Breast epithelium (tissue), 4 donors: ENCODE results near the gene EPHB2. TPM values are rescaled to one million over a fixed set of nuclear protein-coding genes. Genes with fewer than 3 reads are reported as not detected.

Experiments
- DNase-seq, 2 donors: peaks; one replicate each; pipeline ENCODE4 v3.0.0-alpha.2; 2019; ENCODE audit warnings: low spot score in 2 of 2
- H3K27ac ChIP-seq, 2 donors: fragments of 200-600 bp; sonication (generic) in 1 of 2; one replicate each; pipeline ENCODE4 v1.5.1; 2016 to 2019; ENCODE audit warnings: mild to moderate bottlenecking in 1 of 2
- H3K27me3 ChIP-seq, 2 donors: fragments of 200-600 bp; sonication (generic) in 1 of 2; one replicate each; pipeline versions ENCODE4 v1.5.1 to v1.6.0; 2017 to 2019; ENCODE audit warnings: control low read depth in 1 of 2, mild to moderate bottlenecking in 1 of 2
- H3K36me3 ChIP-seq: fragments of 200-600 bp; one replicate; pipeline ENCODE4 v1.5.1; 2019
- H3K4me1 ChIP-seq, 2 donors: fragments of 200-600 bp; sonication (generic); one replicate each; pipeline ENCODE4 v1.5.1; 2016 to 2019; ENCODE audit warnings: control low read depth in 1 of 2
- H3K4me3 ChIP-seq, 3 donors: fragments of 200-600 bp; sonication (generic); 1 replicate in 2 of 3; 2 replicates in 1 of 3; pipeline ENCODE4 v1.5.1; 2016 to 2019; ENCODE audit warnings: mild to moderate bottlenecking in 3 of 3, moderate library complexity in 2 of 3
- H3K9me3 ChIP-seq, 2 donors: fragments of 200-600 bp; sonication (generic) in 1 of 2; one replicate each; pipeline ENCODE4 v1.5.1; 2016 to 2019; ENCODE audit warnings: control low read depth in 1 of 2
- CTCF ChIP-seq, 3 donors: fragments of 450-650 bp; IDR thresholded peaks; one replicate each; pipeline ENCODE4 v1.5.1; 2016 to 2017; ENCODE audit warnings: antibody characterized with exemption in 3 of 3, mild to moderate bottlenecking in 3 of 3, moderate library complexity in 3 of 3
- POLR2A ChIP-seq: fragments of 450-650 bp; IDR thresholded peaks from one replicate; pipeline ENCODE4 v1.6.1; 2016; ENCODE audit warnings: antibody characterized with exemption, mild to moderate bottlenecking, moderate library complexity
- POLR2AphosphoS5 ChIP-seq, 3 donors: sonication (generic); formaldehyde crosslinking; IDR thresholded peaks; one replicate each; pipeline ENCODE4 v1.6.1; 2017; ENCODE audit warnings: antibody characterized with exemption in 3 of 3
- intact Hi-C: fragments of 100-400 bp; cut with DNase I; formaldehyde crosslinking; loops from one replicate; pipeline ENCODE4 v1.15.1; 2023; ENCODE audit warnings: low total_unique reads
- total RNA-seq, 3 donors: library from RNA; depleted of rRNA; stranded (reverse); fragments of >200 nt; gene quantifications; one replicate each; pipeline ENCODE4 v1.1.0, GENCODE V29; 2016

EPHB2 gene
- total RNA-seq, 3 donors from 2014 or later = 1.3 to 4.6 (median 1.5) TPM

GRCh38 chr1:22761821-22762220, 51.2 kb downstream of the EPHB2 start:
- TF ChIP-seq POLR2AphosphoS5 (IDR thresholded peaks at IDR 0.05) (no peak), CTCF (IDR thresholded peaks at IDR 0.05) (no peak), POLR2A (no peak)
- H3K36me3 ChIP-seq = no peaks in the 10 kb centered on the region
- DNase-seq = no peak
- H3K4me3 ChIP-seq = no peak overlapping the region
- H3K27ac ChIP-seq = no peak overlapping the region
- intact Hi-C loops = no loop called here
- H3K9me3 ChIP-seq = no peaks in the 10 kb centered on the region
- no peaks in the 10 kb centered on the region for H3K27me3 ChIP-seq
- no peaks in the 10 kb centered on the region for H3K4me1 ChIP-seq

DNA sequence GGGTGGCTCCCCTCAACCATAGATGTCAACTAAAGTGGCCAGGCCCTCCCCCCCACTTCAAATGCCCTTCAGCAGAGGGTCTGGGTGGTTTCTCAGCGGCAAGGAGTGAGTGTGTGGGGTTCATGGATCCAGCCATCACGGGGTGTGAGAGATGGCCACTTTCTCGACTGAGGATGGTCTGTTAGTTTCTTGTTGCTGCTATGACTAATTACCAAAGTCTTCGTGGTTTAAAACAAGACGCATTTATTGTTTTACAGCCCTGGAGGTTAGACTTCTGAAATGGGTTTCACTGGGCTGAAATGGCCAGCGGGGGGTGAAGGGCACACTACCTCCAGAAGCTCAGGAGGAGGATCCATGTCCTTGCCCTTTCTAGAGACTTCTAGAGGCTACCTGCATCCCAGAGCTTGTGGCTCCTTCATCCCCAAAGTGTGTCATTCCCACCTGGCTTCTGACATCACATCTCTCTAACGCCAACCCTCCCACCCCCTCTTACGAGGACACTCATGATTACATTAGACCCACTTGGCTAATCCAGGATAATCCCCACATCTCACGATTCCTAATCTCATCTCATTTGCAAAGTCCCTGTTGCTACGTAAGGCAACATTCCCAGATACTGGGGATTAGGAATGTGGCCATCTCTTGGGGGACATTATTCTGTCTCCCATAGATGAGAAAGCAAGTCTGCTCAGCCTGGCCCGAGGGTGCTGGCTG, 53.0 kb downstream of the EPHB2 start:
- no peak for TF ChIP-seq POLR2A
- TF ChIP-seq POLR2AphosphoS5 (IDR thresholded peaks at IDR 0.05) = no peak
- TF ChIP-seq CTCF (IDR thresholded peaks at IDR 0.05) = no peak
- H3K27me3 ChIP-seq = no peaks in the 10 kb centered on the region
- no peaks in the 10 kb centered on the region for H3K9me3 ChIP-seq
- H3K27ac ChIP-seq = no peak overlapping the region
- H3K4me1 ChIP-seq = no peaks in the 10 kb centered on the region
- no peak overlapping the region for H3K4me3 ChIP-seq
- DNase-seq = no peak
- no peaks in the 10 kb centered on the region for H3K36me3 ChIP-seq
- intact Hi-C loops = no loop called here

GRCh38 chr1:22767852-22768251, 57.2 kb downstream of the EPHB2 start:
- Histone ChIP-seq H3K4me3 (no peak overlapping the region), H3K4me1 (no peaks in the 10 kb centered on the region), H3K9me3 (no peaks in the 10 kb centered on the region), H3K27ac (no peak overlapping the region), H3K27me3 (no peaks in the 10 kb centered on the region), H3K36me3 (no peaks in the 10 kb centered on the region)
- TF ChIP-seq CTCF (IDR thresholded peaks at IDR 0.05) = no peak
- no peak for TF ChIP-seq POLR2AphosphoS5 (IDR thresholded peaks at IDR 0.05)
- no peak for TF ChIP-seq POLR2A
- DNase-seq = no peak
- intact Hi-C loops = no loop called here

GRCh38 chr1:22769932-22770331, 59.3 kb downstream of the EPHB2 start:
- Histone ChIP-seq H3K36me3 (no peaks in the 10 kb centered on the region), H3K9me3 (no peaks in the 10 kb centered on the region), H3K4me1 (peaks cover 0 to 3% of the 10 kb centered on the region in 2 donors), H3K4me3 (no peak overlapping the region), H3K27me3 (no peaks in the 10 kb centered on the region), H3K27ac (no peak overlapping the region)
- TF ChIP-seq POLR2A (no peak), POLR2AphosphoS5 (IDR thresholded peaks at IDR 0.05) (no peak), CTCF (IDR thresholded peaks at IDR 0.05) (no peak)
- intact Hi-C loops = no loop called here
- DNase-seq = no peak

DNA sequence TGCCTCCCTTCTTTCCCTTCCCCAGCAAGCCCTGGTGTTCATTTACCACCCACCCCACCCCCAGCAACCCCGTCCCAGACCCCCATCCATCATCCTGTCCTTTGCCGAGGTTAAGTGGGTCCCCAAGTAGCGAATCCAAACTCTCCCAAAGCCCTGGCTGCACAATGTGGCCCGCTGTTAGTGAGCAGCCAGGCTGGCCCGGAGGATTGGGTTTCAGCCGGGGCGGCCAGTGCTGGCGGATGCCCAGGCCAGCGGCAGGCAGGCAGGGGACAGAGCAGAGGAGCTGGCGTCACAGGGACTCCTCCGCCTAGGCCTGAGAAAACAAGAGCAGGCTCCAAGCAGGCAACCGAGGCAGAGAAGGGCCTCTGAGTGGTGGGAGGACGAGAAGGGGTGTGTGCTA, 61.4 kb downstream of the EPHB2 start:
- Histone ChIP-seq H3K4me3 (no peak overlapping the region), H3K27me3 (no peaks in the 10 kb centered on the region), H3K4me1 (peaks cover 0 to 3% of the 10 kb centered on the region in 2 donors), H3K36me3 (no peaks in the 10 kb centered on the region), H3K27ac (no peak overlapping the region), H3K9me3 (no peaks in the 10 kb centered on the region)
- intact Hi-C loops = no loop called here
- no peak for TF ChIP-seq POLR2AphosphoS5 (IDR thresholded peaks at IDR 0.05)
- TF ChIP-seq POLR2A = no peak
- TF ChIP-seq CTCF (IDR thresholded peaks at IDR 0.05) = no peak
- no peak for DNase-seq
